Measurements from ENCODE around the gene MAPK14. TPM values are rescaled to one million over a fixed set of nuclear protein-coding genes. Genes with fewer than 3 reads are reported as not detected.

MAPK14 gene
- polyA plus RNA-seq, 2 of the 4 experiments (the other 2 are of a cell fraction): 19.4 to 36.7 TPM

GRCh38 chr6:36124881-36125280 is 97.3 kb downstream of the MAPK14 start:
- 92% methylated on average over 3 of the region's 3 CpGs for WGBS (ENCODE audit: missing lambda C conversion rate)
- Histone ChIP-seq H3K27ac (no peak overlapping the region), H3K4me1 (peaks cover 23% of the 10 kb centered on the region), H3K4me2 (no peak overlapping the region), H3K4me3 (no peak overlapping the region), H3K9me3 (no peaks in the 10 kb centered on the region)
- ATAC-seq (no peak), DNase-seq (ENCODE audit: low read depth in 1 of 2, low spot score in 1 of 2) (no peak), FAIRE-seq (no peak)
- CTCF ChIA-PET: interaction anchor here (0.7 to 2.2 kb wide), 7 partner anchors 8 to 236 kb away, joined by 3 to 9 read pairs (median 3); no protein-coding TSS in a partner anchor
- POLR2A ChIA-PET: interaction anchor here (1.0 kb wide), 1 partner anchor 204 kb away, joined by 3 read pairs; the partner anchor contains the start of gene SRPK1
- TF ChIP-seq GATA3 (IDR thresholded peaks at IDR 0.05; ENCODE audit: borderline replicate concordance) (no peak), RNF2 (IDR thresholded peaks at IDR 0.05; ENCODE audit: borderline replicate concordance, low read depth) (no peak)

- Histone ChIP-seq H3K4me3 (no peak overlapping the region), H3K27ac (no peak overlapping the region), H3K4me1 (peaks cover 23% of the 10 kb centered on the region), H3K9me3 (no peaks in the 10 kb centered on the region), H3K4me2 (no peak overlapping the region)
- TF ChIP-seq JUN (IDR thresholded peaks at IDR 0.05): no peak
- TF ChIP-seq MAZ (IDR thresholded peaks at IDR 0.05; ENCODE audit: borderline replicate concordance, low read depth, low read length): no peak
- TF ChIP-seq JUNB (IDR thresholded peaks at IDR 0.05): no peak
- TF ChIP-seq RFX5 (IDR thresholded peaks at IDR 0.05): no peak
- no peak for TF ChIP-seq GATA3 (IDR thresholded peaks at IDR 0.05; ENCODE audit: borderline replicate concordance)
- TF ChIP-seq EHMT2 (IDR thresholded peaks at IDR 0.05; ENCODE audit: low read depth): no peak
- no peak for TF ChIP-seq CHD2 (IDR thresholded peaks at IDR 0.05; ENCODE audit: low read length, partially characterized antibody)
- no peak for TF ChIP-seq FOXS1 (CRISPR knock-in tag; IDR thresholded peaks at IDR 0.05)
- TF ChIP-seq HOXB13 (CRISPR knock-in tag; IDR thresholded peaks at IDR 0.05; ENCODE audit: low read depth): no peak
- no peak for TF ChIP-seq CTCF (IDR thresholded peaks at IDR 0.05)
- no peak for TF ChIP-seq KDM5A (IDR thresholded peaks at IDR 0.05)
- TF ChIP-seq RCOR1 (IDR thresholded peaks at IDR 0.05; ENCODE audit: low read depth, low read length): no peak
- ChIA-PET POLR2A (interaction anchor here (1.0 kb wide), 1 partner anchor 204 kb away, joined by 3 read pairs; the partner anchor contains the start of gene SRPK1), CTCF (interaction anchor here (0.9 to 2.2 kb wide), 5 partner anchors 11 to 235 kb away, joined by 3 to 9 read pairs (median 3); no protein-coding TSS in a partner anchor)
- WGBS (ENCODE audit: missing lambda C conversion rate): 76% methylated on average over 8 of the region's 8 CpGs
- DNase-seq (ENCODE audit: low read depth in 1 of 2, low spot score in 1 of 2) (no peak), ATAC-seq (no peak), FAIRE-seq (no peak)
Observed at GRCh38 chr6:36125575-36125974, 98.0 kb downstream of the MAPK14 start.

- TF ChIP-seq MYC (IDR thresholded peaks at IDR 0.05; ENCODE audit: borderline replicate concordance, low read length) (no peak), JUN (IDR thresholded peaks at IDR 0.05) (no peak), USF2 (IDR thresholded peaks at IDR 0.05) (no peak), BCL3 (IDR thresholded peaks at IDR 0.05) (no peak), HOXB13 (CRISPR knock-in tag; IDR thresholded peaks at IDR 0.05; ENCODE audit: low read depth) (no peak), BHLHE40 (IDR thresholded peaks at IDR 0.05; ENCODE audit: low read depth, low read length) (no peak), HEYL (CRISPR knock-in tag; IDR thresholded peaks at IDR 0.05) (no peak), MAFK (IDR thresholded peaks at IDR 0.05; ENCODE audit: partially characterized antibody) (no peak), EP300 (IDR thresholded peaks at IDR 0.05) (no peak), REST (IDR thresholded peaks at IDR 0.05) (no peak), ZFP36 (IDR thresholded peaks at IDR 0.05; ENCODE audit: borderline replicate concordance, partially characterized antibody) (no peak), CEBPB (IDR thresholded peaks at IDR 0.05) (no peak), FOSB (CRISPR knock-in tag; IDR thresholded peaks at IDR 0.05) (no peak), RAD21 (conservative IDR thresholded peaks at IDR 0.05 in 1 of 2, IDR thresholded peaks at IDR 0.05 in 1 of 2) (no peak), KDM1A (IDR thresholded peaks at IDR 0.05; ENCODE audit: low read depth) (no peak)
- H3K27ac ChIP-seq: peak overlapping the region in 1 of 2 experiments; percentile 82; a peak in 1 of 6 replicates
- ATAC-seq (no peak), DNase-seq (ENCODE audit: low read depth in 1 of 2, low spot score in 1 of 2) (no peak), FAIRE-seq (no peak)
- H3K4me3 ChIP-seq: no peak overlapping the region
- H3K4me1 ChIP-seq: peaks cover 19% of the 10 kb centered on the region
- H3K9me3 ChIP-seq: no peaks in the 10 kb centered on the region
- CTCF ChIA-PET: interaction anchor here (1.1 to 2.2 kb wide), 3 partner anchors 31 to 234 kb away, joined by 3 to 9 read pairs (median 3); no protein-coding TSS in a partner anchor
- H3K4me2 ChIP-seq: no peak overlapping the region
- POLR2A ChIA-PET: interaction anchor here (1.8 kb wide), 1 partner anchor 71 kb away, joined by 5 read pairs; the partner anchor contains the start of gene BRPF3
- WGBS (ENCODE audit: missing lambda C conversion rate): 95% methylated on average over 2 of the region's 2 CpGs
Observed at GRCh38 chr6:36126121-36126520, 98.5 kb downstream of the MAPK14 start.
